K562 (cell line): ENCODE measurements around the gene IFITM2. TPM values are rescaled to one million over a fixed set of nuclear protein-coding genes. Genes with fewer than 3 reads are reported as not detected.

Experiments
- BCL6 ChIP-seq: fragments of 250-450 bp; sonication (Bioruptor Pico); IDR thresholded peaks from 2 replicates; pipeline ENCODE4 v1.4.0; 2020
- CCAR2 ChIP-seq: fragments of 200-400 bp; formaldehyde crosslinking; IDR thresholded peaks from 2 replicates; pipeline ENCODE4 v1.6.1; 2017; ENCODE audit warnings: mild to moderate bottlenecking, low read depth, low read length
- DIDO1 ChIP-seq: fragments of 450-650 bp; IDR thresholded peaks from 2 replicates; pipeline ENCODE4 v1.6.1; 2016; ENCODE audit warnings: low read depth, missing biosample characterization, missing genetic modification characterization
- DNMT1 ChIP-seq: fragments of 450-650 bp; IDR thresholded peaks from 2 replicates; pipeline ENCODE4 v1.6.1; 2016; ENCODE audit warnings: antibody characterized with exemption, mild to moderate bottlenecking
- EP300 ChIP-seq: IDR thresholded peaks from 2 replicates; pipeline ENCODE4 v1.6.1; 2012; ENCODE audit warnings: low read length, improper control_type of control experiment
- FOXA3 ChIP-seq, 2 experiments: fragments of 450-650 bp in 1 of 2; sonication (generic) in 1 of 2; formaldehyde crosslinking; IDR thresholded peaks in 1 of 2; conservative IDR thresholded peaks in 1 of 2; 2 replicates each; pipeline versions ENCODE4 v1.4.0 to v1.8.0; 2020 to 2022; ENCODE audit warnings: mild to moderate bottlenecking in 2 of 2, missing genetic modification reagents in 1 of 2
- FUS ChIP-seq: fragments of 200-400 bp; formaldehyde crosslinking; optimal IDR thresholded peaks from 2 replicates; pipeline ENCODE3; 2017; ENCODE audit warnings: low read depth, low read length
- HNRNPH1 ChIP-seq: fragments of 200-400 bp; formaldehyde crosslinking; optimal IDR thresholded peaks from 2 replicates; pipeline ENCODE3; 2017; ENCODE audit warnings: low read depth, mild to moderate bottlenecking, low read length, moderate library complexity
- KDM4B ChIP-seq, 2 experiments: fragments of 450-650 bp in 1 of 2; sonication (generic) in 1 of 2; IDR thresholded peaks; 2 replicates each; pipeline ENCODE4 v1.6.1; 2016 to 2017; ENCODE audit warnings: borderline replicate concordance in 2 of 2, antibody characterized with exemption in 1 of 2, low read depth in 1 of 2, mild to moderate bottlenecking in 1 of 2
- NFXL1 ChIP-seq: fragments of 450-650 bp; formaldehyde crosslinking; IDR thresholded peaks from 2 replicates; pipeline ENCODE4 v1.4.0; 2021; ENCODE audit warnings: mild to moderate bottlenecking
- SP2 ChIP-seq: IDR thresholded peaks from 2 replicates; pipeline ENCODE4 v1.6.1; 2011; ENCODE audit warnings: mild to moderate bottlenecking, low read depth, low read length, moderate library complexity; ENCODE audit not compliant: poor library complexity, severe bottlenecking; ENCODE audit errors: extremely low read depth
- polyA plus RNA-seq, 8 experiments: library from polyadenylated mRNA; depleted of rRNA in 4 of 8; stranded (reverse) in 5 of 8; unstranded in 3 of 8; fragments of >200 nt; fragmentation: Nextera tagmentation in 2 of 8; fragmentation: Illumina TruSeq in 1 of 8; extraction: Ambion mirVana in 2 of 8; extraction: Trizol in 1 of 8; gene quantifications; 2 replicates each; pipeline versions ENCODE4 v1.2.1 to v1.2.3, GENCODE V29; 2011 to 2014; ENCODE audit warnings: inconsistent platforms in 1 of 8, missing spikeins in 1 of 8
- total RNA-seq, 7 experiments: library from RNA; depleted of rRNA in 6 of 7; stranded (reverse); fragments of >200 nt in 6 of 7; fragmentation: Illumina TruSeq in 2 of 7; extraction: Trizol in 2 of 7; gene quantifications; 2 replicates each; pipeline versions ENCODE4 v1.2.1 to v1.2.3, GENCODE V29; 2011 to 2021; ENCODE audit warnings: low replicate concordance in 1 of 7
- TF ChIP-seq, protein P1 (sequence below): fragments of 250-450 bp; sonication (Bioruptor Pico); IDR thresholded peaks from 2 replicates; pipeline ENCODE4 v1.5.0; 2021; ENCODE audit warnings: mild to moderate bottlenecking, moderate library complexity
- TF ChIP-seq, protein P2 (sequence below): sonication (generic); formaldehyde crosslinking; IDR thresholded peaks from 2 replicates; pipeline ENCODE4 v1.8.1; 2022; ENCODE audit warnings: missing genetic modification reagents
- TF ChIP-seq, protein P3 (sequence below): fragments of 250-450 bp; sonication (Bioruptor Pico); IDR thresholded peaks from 2 replicates; pipeline ENCODE4 v1.4.0; 2020

IFITM2 gene
- total and polyA plus RNA-seq, 9 of the 15 experiments (the other 6 are each of a cell fraction or from before 2014, with no cell fraction given) = 52.8 to 4,872 (median 356) TPM

DNA sequence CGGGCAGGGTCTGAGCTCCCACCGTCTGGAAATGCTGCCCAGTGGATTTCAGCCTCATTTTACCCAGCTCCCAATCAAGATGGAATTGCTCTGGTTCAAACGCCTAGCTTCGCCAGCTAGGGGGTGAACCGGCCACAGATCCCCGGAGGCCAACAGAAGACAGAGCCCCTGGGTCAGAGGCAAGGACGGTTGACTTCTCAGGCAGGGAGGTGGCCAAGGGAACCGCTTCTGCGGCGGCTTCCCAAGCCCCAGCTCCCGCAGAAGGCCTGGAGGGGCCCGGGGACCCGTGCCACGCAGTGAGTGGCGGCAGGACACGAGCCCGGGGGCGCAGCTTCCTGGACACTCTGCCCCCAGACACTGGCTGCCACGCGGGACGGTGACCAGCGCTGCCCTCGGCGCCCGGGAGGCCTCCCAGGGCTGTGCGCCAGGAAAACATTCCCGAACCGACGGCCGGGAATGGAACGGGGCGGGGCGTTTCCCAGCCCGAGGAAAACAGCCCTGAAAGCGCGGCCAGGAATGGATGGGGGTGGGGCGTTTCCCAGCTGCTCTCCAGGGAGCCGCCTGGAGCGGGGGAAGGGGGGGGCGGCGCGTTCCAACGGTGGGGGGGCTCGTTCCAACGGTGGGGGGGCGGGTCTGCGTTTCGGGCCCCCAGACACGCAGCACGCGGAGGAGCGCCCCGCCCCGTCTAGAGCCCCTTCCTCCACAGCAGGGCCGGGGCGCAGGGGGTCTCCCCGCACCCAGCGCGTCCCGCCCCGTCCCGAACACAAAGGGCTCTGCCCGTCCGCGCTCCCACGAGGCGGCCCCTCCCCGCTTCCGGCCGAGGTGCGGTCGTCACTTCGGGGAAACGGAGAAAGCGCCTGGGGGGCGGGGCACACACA is 48.2 kb downstream of the IFITM2 start (continued):
- no peak for TF ChIP-seq CCAR2
- TF ChIP-seq HNRNPH1 = no peak
- peak; percentile 79; the same call in 1 of the 2 replicates for TF ChIP-seq NFXL1 (CRISPR knock-in tag)
- TF ChIP-seq, protein P1, sequence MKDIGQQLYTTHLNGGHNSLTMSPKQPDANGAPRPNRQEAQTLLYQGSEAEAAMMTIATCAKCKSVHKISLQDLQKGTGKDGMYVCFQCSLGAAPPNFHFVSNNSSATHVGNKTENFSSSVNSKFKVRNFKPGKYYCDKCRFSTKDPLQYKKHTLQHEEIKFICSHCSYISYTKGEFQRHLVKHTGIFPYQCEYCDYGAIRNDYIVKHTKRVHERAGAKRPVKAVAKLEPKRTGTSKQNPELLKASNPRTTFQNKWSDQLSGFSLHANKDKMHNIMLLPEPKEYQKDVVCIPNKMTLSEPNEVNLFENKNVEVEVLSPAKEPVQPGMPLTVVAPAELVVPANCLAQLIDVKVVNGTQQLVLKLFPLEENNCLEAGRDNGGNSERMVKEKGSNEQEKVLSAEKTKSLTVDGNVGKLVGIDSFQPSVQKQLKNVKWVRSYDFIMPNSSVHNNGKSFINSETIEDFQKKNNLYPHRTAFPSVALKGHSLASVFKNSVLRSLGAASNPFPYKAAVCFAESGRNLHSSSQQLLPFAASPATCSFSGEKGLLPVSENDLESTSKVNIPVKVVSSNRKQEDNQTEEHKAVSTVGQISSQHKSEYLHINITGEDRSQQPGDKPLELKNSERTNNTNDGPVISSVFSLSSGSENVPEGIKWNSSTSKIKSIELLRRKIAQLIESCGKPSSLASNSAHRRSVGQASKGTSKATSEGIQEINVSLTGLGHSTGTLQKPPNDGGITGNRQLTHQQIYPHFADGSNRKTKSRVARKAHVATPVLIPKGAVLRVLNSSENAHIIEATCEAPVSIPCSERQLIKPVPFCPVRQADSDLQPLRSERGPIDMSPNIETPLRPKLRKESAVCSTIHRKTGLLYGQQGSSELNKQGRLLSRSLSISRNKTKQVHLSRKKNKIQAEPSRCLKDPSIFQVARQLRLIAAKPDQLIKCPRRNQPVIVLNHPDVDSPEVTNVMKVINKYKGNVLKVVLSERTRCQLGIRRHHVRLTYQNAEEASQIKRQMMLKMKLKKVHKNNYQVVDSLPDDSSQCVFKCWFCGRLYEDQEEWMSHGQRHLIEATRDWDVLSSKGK = no peak
- TF ChIP-seq, protein P2, sequence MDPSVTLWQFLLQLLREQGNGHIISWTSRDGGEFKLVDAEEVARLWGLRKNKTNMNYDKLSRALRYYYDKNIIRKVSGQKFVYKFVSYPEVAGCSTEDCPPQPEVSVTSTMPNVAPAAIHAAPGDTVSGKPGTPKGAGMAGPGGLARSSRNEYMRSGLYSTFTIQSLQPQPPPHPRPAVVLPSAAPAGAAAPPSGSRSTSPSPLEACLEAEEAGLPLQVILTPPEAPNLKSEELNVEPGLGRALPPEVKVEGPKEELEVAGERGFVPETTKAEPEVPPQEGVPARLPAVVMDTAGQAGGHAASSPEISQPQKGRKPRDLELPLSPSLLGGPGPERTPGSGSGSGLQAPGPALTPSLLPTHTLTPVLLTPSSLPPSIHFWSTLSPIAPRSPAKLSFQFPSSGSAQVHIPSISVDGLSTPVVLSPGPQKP (CRISPR knock-in tag) = no peak
- TF ChIP-seq, protein P3, sequence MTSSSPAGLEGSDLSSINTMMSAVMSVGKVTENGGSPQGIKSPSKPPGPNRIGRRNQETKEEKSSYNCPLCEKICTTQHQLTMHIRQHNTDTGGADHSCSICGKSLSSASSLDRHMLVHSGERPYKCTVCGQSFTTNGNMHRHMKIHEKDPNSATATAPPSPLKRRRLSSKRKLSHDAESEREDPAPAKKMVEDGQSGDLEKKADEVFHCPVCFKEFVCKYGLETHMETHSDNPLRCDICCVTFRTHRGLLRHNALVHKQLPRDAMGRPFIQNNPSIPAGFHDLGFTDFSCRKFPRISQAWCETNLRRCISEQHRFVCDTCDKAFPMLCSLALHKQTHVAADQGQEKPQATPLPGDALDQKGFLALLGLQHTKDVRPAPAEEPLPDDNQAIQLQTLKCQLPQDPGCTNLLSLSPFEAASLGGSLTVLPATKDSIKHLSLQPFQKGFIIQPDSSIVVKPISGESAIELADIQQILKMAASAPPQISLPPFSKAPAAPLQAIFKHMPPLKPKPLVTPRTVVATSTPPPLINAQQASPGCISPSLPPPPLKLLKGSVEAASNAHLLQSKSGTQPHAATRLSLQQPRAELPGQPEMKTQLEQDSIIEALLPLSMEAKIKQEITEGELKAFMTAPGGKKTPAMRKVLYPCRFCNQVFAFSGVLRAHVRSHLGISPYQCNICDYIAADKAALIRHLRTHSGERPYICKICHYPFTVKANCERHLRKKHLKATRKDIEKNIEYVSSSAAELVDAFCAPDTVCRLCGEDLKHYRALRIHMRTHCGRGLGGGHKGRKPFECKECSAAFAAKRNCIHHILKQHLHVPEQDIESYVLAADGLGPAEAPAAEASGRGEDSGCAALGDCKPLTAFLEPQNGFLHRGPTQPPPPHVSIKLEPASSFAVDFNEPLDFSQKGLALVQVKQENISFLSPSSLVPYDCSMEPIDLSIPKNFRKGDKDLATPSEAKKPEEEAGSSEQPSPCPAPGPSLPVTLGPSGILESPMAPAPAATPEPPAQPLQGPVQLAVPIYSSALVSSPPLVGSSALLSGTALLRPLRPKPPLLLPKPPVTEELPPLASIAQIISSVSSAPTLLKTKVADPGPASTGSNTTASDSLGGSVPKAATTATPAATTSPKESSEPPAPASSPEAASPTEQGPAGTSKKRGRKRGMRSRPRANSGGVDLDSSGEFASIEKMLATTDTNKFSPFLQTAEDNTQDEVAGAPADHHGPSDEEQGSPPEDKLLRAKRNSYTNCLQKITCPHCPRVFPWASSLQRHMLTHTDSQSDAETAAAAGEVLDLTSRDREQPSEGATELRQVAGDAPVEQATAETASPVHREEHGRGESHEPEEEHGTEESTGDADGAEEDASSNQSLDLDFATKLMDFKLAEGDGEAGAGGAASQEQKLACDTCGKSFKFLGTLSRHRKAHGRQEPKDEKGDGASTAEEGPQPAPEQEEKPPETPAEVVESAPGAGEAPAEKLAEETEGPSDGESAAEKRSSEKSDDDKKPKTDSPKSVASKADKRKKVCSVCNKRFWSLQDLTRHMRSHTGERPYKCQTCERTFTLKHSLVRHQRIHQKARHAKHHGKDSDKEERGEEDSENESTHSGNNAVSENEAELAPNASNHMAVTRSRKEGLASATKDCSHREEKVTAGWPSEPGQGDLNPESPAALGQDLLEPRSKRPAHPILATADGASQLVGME = peak; percentile 81; the same call in 1 of the 2 replicates
- no peak for TF ChIP-seq DNMT1
- no peak for TF ChIP-seq SP2
- TF ChIP-seq EP300 = no peak
- TF ChIP-seq KDM4B (IDR thresholded peaks at IDR 0.05; ENCODE audit: borderline replicate concordance in 2 of 2, low read depth in 1 of 2) = peak in 1 of 2 experiments; percentile 76; a peak in 1 of 4 replicates
- TF ChIP-seq FUS = no peak
- peak; percentile 73 for TF ChIP-seq BCL6 (CRISPR knock-in tag)
- TF ChIP-seq FOXA3 (CRISPR knock-in tag; conservative IDR thresholded peaks at IDR 0.05 in 1 of 2, IDR thresholded peaks at IDR 0.05 in 1 of 2) = no peak
- TF ChIP-seq DIDO1 = no peak
